Stimulated activated CD4-positive, alpha-beta T cell treated with anti-CD3 and anti-CD28 coated beads, Interleukin-1b, Interleukin-23, amount 100 ng/mL, for 1 hour (primary cell): ENCODE data around the gene PIK3CB.
"Not testable (repeated sequence)": the region's sequence is repeated elsewhere in the genome, so short reads cannot be mapped to it uniquely, and the experiment has no call there.

ENCODE experiments used
- DNase-seq, 2 donors: peaks; one replicate each; pipeline ENCODE4 v3.0.0-alpha.2; 2020; ENCODE audit warnings: low read depth in 2 of 2

The PIK3CB gene

GRCh38 chr3:138748190-138748589, 86.5 kb downstream of the PIK3CB start:
- DNase-seq, result no peak

GRCh38 chr3:138747225-138747624, 87.5 kb downstream of the PIK3CB start:
- DNase-seq, result no peak

GRCh38 chr3:138740072-138740471, 94.7 kb downstream of the PIK3CB start:
- DNase-seq, result no peak

GRCh38 chr3:138732456-138732855, 102.3 kb downstream of the PIK3CB start:
- no peak for DNase-seq

GRCh38 chr3:138726946-138727730, 107.6 kb downstream of the PIK3CB start:
- no peak for DNase-seq

- DNase-seq, result not testable (repeated sequence)
Observed at GRCh38 chr3:138726042-138726441, 108.7 kb downstream of the PIK3CB start.

- DNase-seq, result no peak
Observed at GRCh38 chr3:138725116-138725515, 109.6 kb downstream of the PIK3CB start.

GRCh38 chr3:138724443-138724842, 110.3 kb downstream of the PIK3CB start:
- DNase-seq, result no peak

- no peak for DNase-seq
Observed at GRCh38 chr3:138718849-138719248, 115.9 kb downstream of the PIK3CB start.

GRCh38 chr3:138717348-138717747, 117.4 kb downstream of the PIK3CB start:
- no peak for DNase-seq

GRCh38 chr3:138712086-138712485, 122.6 kb downstream of the PIK3CB start:
- no peak for DNase-seq

GRCh38 chr3:138705675-138706074, 129.1 kb downstream of the PIK3CB start:
- no peak for DNase-seq

- no peak for DNase-seq
Observed at GRCh38 chr3:138696666-138697370, 137.9 kb downstream of the PIK3CB start.

GRCh38 chr3:138694287-138695007, 140.3 kb downstream of the PIK3CB start:
- no peak for DNase-seq

- DNase-seq, result no peak
Observed at GRCh38 chr3:138692152-138692551, 142.6 kb downstream of the PIK3CB start.

- no peak for DNase-seq
Observed at GRCh38 chr3:138691351-138691750, 143.4 kb downstream of the PIK3CB start.

GRCh38 chr3:138690036-138690435, 144.7 kb downstream of the PIK3CB start:
- DNase-seq, result no peak

- DNase-seq, result no peak
Observed at GRCh38 chr3:138688871-138689299, 145.8 kb downstream of the PIK3CB start.

- DNase-seq, result no peak
Observed at GRCh38 chr3:138687236-138687635, 147.5 kb downstream of the PIK3CB start.

- no peak for DNase-seq
Observed at GRCh38 chr3:138686771-138687221, 147.9 kb downstream of the PIK3CB start.

GRCh38 chr3:138684396-138684795, 150.3 kb downstream of the PIK3CB start:
- no peak for DNase-seq

- no peak for DNase-seq
Observed at GRCh38 chr3:138682648-138683047, 152.1 kb downstream of the PIK3CB start.
